ENCODE measurements around the gene AGBL3.

AGBL3 gene

GRCh38 chr7:134948246-134948645 lies 38.1 kb upstream of the AGBL3 start:
- Histone ChIP-seq H3K9me3 (ENCODE audit: insufficient read depth, low read length, severe bottlenecking) (no peaks in the 10 kb centered on the region), H3K4me1 (ENCODE audit: insufficient read depth, low read length) (no peaks in the 10 kb centered on the region), H4K20me1 (ENCODE audit: insufficient read depth, low read length) (no peaks in the 10 kb centered on the region), H3K4me2 (ENCODE audit: insufficient read depth, low read length) (no peak overlapping the region), H2AFZ (ENCODE audit: low read depth, low read length) (no peak overlapping the region), H3K79me2 (ENCODE audit: insufficient read depth, low read length) (no peaks in the 10 kb centered on the region), H3K27ac (ENCODE audit: low read length) (no peak overlapping the region), H3K9ac (ENCODE audit: low read depth, low read length) (no peak overlapping the region), H3K36me3 (ENCODE audit: insufficient read depth, low read length) (no peaks in the 10 kb centered on the region), H3K4me3 (ENCODE audit: low read depth in 1 of 2, low read length in 2 of 2) (no peak overlapping the region), H3K27me3 (ENCODE audit: insufficient read depth, low read length, poor library complexity) (peaks cover 3% of the 10 kb centered on the region)
- ATAC-seq (ENCODE audit: insufficient read depth, low read depth) (no peak), DNase-seq (no peak)
- TF ChIP-seq CTCF (IDR thresholded peaks at IDR 0.05; ENCODE audit: borderline replicate concordance, extremely low read depth, low read length, poor library complexity, severe bottlenecking) (no peak), EZH2 (IDR thresholded peaks at IDR 0.05; ENCODE audit: borderline replicate concordance, low read depth, low read length, severe bottlenecking) (no peak)

- TF ChIP-seq CTCF (IDR thresholded peaks at IDR 0.05; ENCODE audit: borderline replicate concordance, extremely low read depth, low read length, poor library complexity, severe bottlenecking) = no peak
- no peak for TF ChIP-seq EZH2 (IDR thresholded peaks at IDR 0.05; ENCODE audit: borderline replicate concordance, low read depth, low read length, severe bottlenecking)
- Histone ChIP-seq H3K9me3 (ENCODE audit: insufficient read depth, low read length, severe bottlenecking) (no peaks in the 10 kb centered on the region), H3K4me1 (ENCODE audit: insufficient read depth, low read length) (no peaks in the 10 kb centered on the region), H3K9ac (ENCODE audit: low read depth, low read length) (no peak overlapping the region), H4K20me1 (ENCODE audit: insufficient read depth, low read length) (no peaks in the 10 kb centered on the region), H3K79me2 (ENCODE audit: insufficient read depth, low read length) (no peaks in the 10 kb centered on the region), H3K27ac (ENCODE audit: low read length) (no peak overlapping the region), H3K36me3 (ENCODE audit: insufficient read depth, low read length) (no peaks in the 10 kb centered on the region), H3K4me3 (ENCODE audit: low read depth in 1 of 2, low read length in 2 of 2) (no peak overlapping the region), H3K27me3 (ENCODE audit: insufficient read depth, low read length, poor library complexity) (peaks cover 3% of the 10 kb centered on the region), H2AFZ (ENCODE audit: low read depth, low read length) (no peak overlapping the region), H3K4me2 (ENCODE audit: insufficient read depth, low read length) (no peak overlapping the region)
- no peak for DNase-seq
- no peak for ATAC-seq (ENCODE audit: insufficient read depth, low read depth)
Measured at GRCh38 chr7:134948736-134949135, 37.6 kb upstream of the AGBL3 start.

- H3K79me2 ChIP-seq (ENCODE audit: insufficient read depth, low read length) = no peaks in the 10 kb centered on the region
- H3K9ac ChIP-seq (ENCODE audit: low read depth, low read length) = no peak overlapping the region
- no peaks in the 10 kb centered on the region for H3K4me1 ChIP-seq (ENCODE audit: insufficient read depth, low read length)
- H2AFZ ChIP-seq (ENCODE audit: low read depth, low read length) = no peak overlapping the region
- no peak overlapping the region for H3K4me3 ChIP-seq (ENCODE audit: low read depth in 1 of 2, low read length in 2 of 2)
- H3K27me3 ChIP-seq (ENCODE audit: insufficient read depth, low read length, poor library complexity) = peaks cover 3% of the 10 kb centered on the region
- DNase-seq = no peak
- H3K27ac ChIP-seq (ENCODE audit: low read length) = no peak overlapping the region
- H3K4me2 ChIP-seq (ENCODE audit: insufficient read depth, low read length) = no peak overlapping the region
- no peaks in the 10 kb centered on the region for H3K9me3 ChIP-seq (ENCODE audit: insufficient read depth, low read length, severe bottlenecking)
- ATAC-seq (ENCODE audit: insufficient read depth, low read depth) = no peak
- H4K20me1 ChIP-seq (ENCODE audit: insufficient read depth, low read length) = no peaks in the 10 kb centered on the region
- H3K36me3 ChIP-seq (ENCODE audit: insufficient read depth, low read length) = no peaks in the 10 kb centered on the region
- no peak for TF ChIP-seq CTCF (IDR thresholded peaks at IDR 0.05; ENCODE audit: borderline replicate concordance, extremely low read depth, low read length, poor library complexity, severe bottlenecking)
- no peak for TF ChIP-seq EZH2 (IDR thresholded peaks at IDR 0.05; ENCODE audit: borderline replicate concordance, low read depth, low read length, severe bottlenecking)
Measured at GRCh38 chr7:134949171-134949570, 37.1 kb upstream of the AGBL3 start.

All from DND-41 (cell line).